ENCODE results near the gene DNA2.

- TF ChIP-seq JUND (IDR thresholded peaks at IDR 0.05) = no peak
- no peak for TF ChIP-seq CTCF (IDR thresholded peaks at IDR 0.05)
- no peak for TF ChIP-seq GABPA (IDR thresholded peaks at IDR 0.05; ENCODE audit: low read depth)
- no peak for TF ChIP-seq TAF1 (IDR thresholded peaks at IDR 0.05; ENCODE audit: borderline replicate concordance, low read depth, low read length)
- TF ChIP-seq ZBTB33 (IDR thresholded peaks at IDR 0.05; ENCODE audit: borderline replicate concordance, low read depth) = no peak
- no peak for TF ChIP-seq USF2 (IDR thresholded peaks at IDR 0.05; ENCODE audit: borderline replicate concordance, low read depth, low read length)
- TF ChIP-seq RCOR1 (IDR thresholded peaks at IDR 0.05; ENCODE audit: low read length) = no peak
- no peak for TF ChIP-seq EZH2phosphoT487 (IDR thresholded peaks at IDR 0.05; ENCODE audit: borderline replicate concordance, low read depth)
- no peak for TF ChIP-seq FOXM1 (IDR thresholded peaks at IDR 0.05; ENCODE audit: low read depth)
- no peak for TF ChIP-seq RAD21 (IDR thresholded peaks at IDR 0.05; ENCODE audit: low read length)
- TF ChIP-seq TEAD4 (IDR thresholded peaks at IDR 0.05; ENCODE audit: borderline replicate concordance, insufficient read depth) = no peak
- no peak for TF ChIP-seq POLR2AphosphoS5 (IDR thresholded peaks at IDR 0.05; ENCODE audit: low read depth, low read length)
- TF ChIP-seq RFX5 (IDR thresholded peaks at IDR 0.05; ENCODE audit: low read length) = no peak
- no peak for TF ChIP-seq REST (IDR thresholded peaks at IDR 0.05; ENCODE audit: low read depth, low read length)
These were observed 68.1 kb downstream of the DNA2 start for GRCh38 chr10:68403701-68404100.
